ENCODE results near the gene LONP2. TPM values are rescaled to one million over a fixed set of nuclear protein-coding genes. Genes with fewer than 3 reads are reported as not detected.
"Not testable (repeated sequence)": the region's sequence is repeated elsewhere in the genome, so short reads cannot be mapped to it uniquely, and the experiment has no call there.

LONP2 gene
- polyA plus RNA-seq, 2 of the 4 experiments (the other 2 are of a cell fraction) = 27.8 to 51.3 TPM

GRCh38 chr16:48395375-48395774 lies 151.3 kb downstream of the LONP2 start:
- no peak for ATAC-seq
- TF ChIP-seq EHF (CRISPR knock-in tag; IDR thresholded peaks at IDR 0.05) (no peak), CTCF (IDR thresholded peaks at IDR 0.05) (no peak), FOXS1 (CRISPR knock-in tag; IDR thresholded peaks at IDR 0.05) (no peak), TFCP2L1 (CRISPR knock-in tag; IDR thresholded peaks at IDR 0.05) (no peak), PHF8 (IDR thresholded peaks at IDR 0.05; ENCODE audit: borderline replicate concordance, low read depth) (no peak), NR3C1 (IDR thresholded peaks at IDR 0.05) (no peak), HOXB13 (CRISPR knock-in tag; IDR thresholded peaks at IDR 0.05; ENCODE audit: low read depth) (no peak), HOXB5 (CRISPR knock-in tag; IDR thresholded peaks at IDR 0.05) (no peak), ATOH8 (CRISPR knock-in tag; IDR thresholded peaks at IDR 0.05; ENCODE audit: low read depth) (no peak), RCOR1 (IDR thresholded peaks at IDR 0.05; ENCODE audit: low read depth, low read length) (no peak), TP53 (CRISPR knock-in tag; IDR thresholded peaks at IDR 0.05) (no peak)
- CTCF ChIA-PET = interaction anchor here (0.7 to 1.4 kb wide), 3 partner anchors 29 to 228 kb away, joined by 3 to 5 read pairs (median 3); no protein-coding TSS in a partner anchor
- 86% methylated on average over 3 of the region's 3 CpGs for WGBS (ENCODE audit: missing lambda C conversion rate)
- Histone ChIP-seq H3K4me3 (no peak overlapping the region), H3K4me1 (peaks cover 12% of the 10 kb centered on the region), H3K4me2 (no peak overlapping the region), H3K9me3 (no peaks in the 10 kb centered on the region), H3K27ac (no peak overlapping the region)
- no peak for FAIRE-seq
- POLR2A ChIA-PET = no interaction called here
- DNase-seq (ENCODE audit: low read depth in 1 of 2, low spot score in 1 of 2) = no peak

- ATAC-seq; DNase-seq (ENCODE audit: low read depth in 1 of 2, low spot score in 1 of 2); FAIRE-seq; H3K27ac ChIP-seq; H3K9me3 ChIP-seq; H3K4me2 ChIP-seq; POLR2A ChIA-PET; H3K4me3 ChIP-seq: not testable (repeated sequence)
- CTCF ChIA-PET = interaction anchor here (0.5 kb wide), 1 partner anchor 1365 kb away, joined by 3 read pairs; no protein-coding TSS in a partner anchor
- peaks cover 13% of the 10 kb centered on the region for H3K4me1 ChIP-seq
- WGBS (ENCODE audit: missing lambda C conversion rate) = 73% methylated on average over 8 of the region's 8 CpGs
Measured at GRCh38 chr16:48402547-48402946, 158.4 kb downstream of the LONP2 start.

GRCh38 chr16:48405153-48405552 lies 161.1 kb downstream of the LONP2 start:
- H3K9me3 ChIP-seq = no peaks in the 10 kb centered on the region
- ChIA-PET CTCF (interaction anchor here (1.2 kb wide), 1 partner anchor 218 kb away, joined by 5 read pairs; no protein-coding TSS in a partner anchor), POLR2A (no interaction called here)
- no peak overlapping the region for H3K27ac ChIP-seq
- FAIRE-seq (no peak), ATAC-seq (no peak), DNase-seq (ENCODE audit: low read depth in 1 of 2, low spot score in 1 of 2) (no peak)
- no peak overlapping the region for H3K4me3 ChIP-seq
- H3K4me2 ChIP-seq = no peak overlapping the region
- whole genome bisulfite sequencing (ENCODE audit: missing lambda C conversion rate) = 90% methylated on average over 1 of the region's 1 CpG
- no peak for TF ChIP-seq ZC3H11A (IDR thresholded peaks at IDR 0.05)
- no peak for TF ChIP-seq TFCP2L1 (CRISPR knock-in tag; IDR thresholded peaks at IDR 0.05)
- H3K4me1 ChIP-seq = peaks cover 29% of the 10 kb centered on the region

- FAIRE-seq (no peak), ATAC-seq (no peak), DNase-seq (ENCODE audit: low read depth in 1 of 2, low spot score in 1 of 2) (no peak)
- ChIA-PET POLR2A (no interaction called here), CTCF (no interaction called here)
- Histone ChIP-seq H3K27ac (no peak overlapping the region), H3K4me1 (peaks cover 35% of the 10 kb centered on the region), H3K4me3 (no peak overlapping the region), H3K4me2 (no peak overlapping the region), H3K9me3 (no peaks in the 10 kb centered on the region)
- 78% methylated on average over 4 of the region's 4 CpGs for WGBS (ENCODE audit: missing lambda C conversion rate)
- TF ChIP-seq FOSL2 (IDR thresholded peaks at IDR 0.05) = no peak
- no peak for TF ChIP-seq FOSL2 (CRISPR knock-in tag; IDR thresholded peaks at IDR 0.05)
- no peak for TF ChIP-seq RCOR1 (IDR thresholded peaks at IDR 0.05; ENCODE audit: low read depth, low read length)
- no peak for TF ChIP-seq KDM5A (IDR thresholded peaks at IDR 0.05)
- no peak for TF ChIP-seq ATOH8 (CRISPR knock-in tag; IDR thresholded peaks at IDR 0.05; ENCODE audit: low read depth)
- no peak for TF ChIP-seq FOSB (CRISPR knock-in tag; IDR thresholded peaks at IDR 0.05)
- no peak for TF ChIP-seq FOXS1 (CRISPR knock-in tag; IDR thresholded peaks at IDR 0.05)
- no peak for TF ChIP-seq HOXA7 (CRISPR knock-in tag; IDR thresholded peaks at IDR 0.05)
- no peak for TF ChIP-seq ESRRA (IDR thresholded peaks at IDR 0.05; ENCODE audit: borderline replicate concordance, low read length)
- TF ChIP-seq PHF8 (IDR thresholded peaks at IDR 0.05; ENCODE audit: borderline replicate concordance, low read depth) = no peak
- no peak for TF ChIP-seq TP53 (CRISPR knock-in tag; IDR thresholded peaks at IDR 0.05)
- TF ChIP-seq ELK1 (IDR thresholded peaks at IDR 0.05; ENCODE audit: low read depth, low read length) = no peak
- TF ChIP-seq ZNF302 (CRISPR knock-in tag; IDR thresholded peaks at IDR 0.05) = no peak
- TF ChIP-seq PBX3 (IDR thresholded peaks at IDR 0.05) = no peak
- TF ChIP-seq TFCP2L1 (CRISPR knock-in tag; IDR thresholded peaks at IDR 0.05) = no peak
- TF ChIP-seq MAX (IDR thresholded peaks at IDR 0.05) = no peak
Measured at GRCh38 chr16:48405907-48406306, 161.8 kb downstream of the LONP2 start.
